GM12892 (cell line): ENCODE results near the gene DLG2.
"Not testable (repeated sequence)": the region's sequence is repeated elsewhere in the genome, so short reads cannot be mapped to it uniquely, and the experiment has no call there.

Experiments
- DNase-seq: peaks from one replicate; pipeline ENCODE4 v3.0.0; 2011; ENCODE audit not compliant: insufficient read length
- FAIRE-seq: peaks from 2 replicates; lab custom pipeline; 2011; peaks lifted over from hg19 to GRCh38; lab: Jason Lieb, UNC
- POLR2A ChIP-seq: IDR thresholded peaks from 2 replicates; pipeline ENCODE4 v1.6.1; 2011; ENCODE audit warnings: low read depth, low read length, control low read depth
- POLR2AphosphoS5 ChIP-seq: IDR thresholded peaks from 2 replicates; pipeline ENCODE4 v1.6.1; 2011; ENCODE audit warnings: low read depth, low read length, control low read depth
- TAF1 ChIP-seq: IDR thresholded peaks from 2 replicates; pipeline ENCODE4 v1.6.1; 2011; ENCODE audit warnings: low read depth, mild to moderate bottlenecking, control low read depth, low read length, borderline replicate concordance

DLG2 gene

DNA sequence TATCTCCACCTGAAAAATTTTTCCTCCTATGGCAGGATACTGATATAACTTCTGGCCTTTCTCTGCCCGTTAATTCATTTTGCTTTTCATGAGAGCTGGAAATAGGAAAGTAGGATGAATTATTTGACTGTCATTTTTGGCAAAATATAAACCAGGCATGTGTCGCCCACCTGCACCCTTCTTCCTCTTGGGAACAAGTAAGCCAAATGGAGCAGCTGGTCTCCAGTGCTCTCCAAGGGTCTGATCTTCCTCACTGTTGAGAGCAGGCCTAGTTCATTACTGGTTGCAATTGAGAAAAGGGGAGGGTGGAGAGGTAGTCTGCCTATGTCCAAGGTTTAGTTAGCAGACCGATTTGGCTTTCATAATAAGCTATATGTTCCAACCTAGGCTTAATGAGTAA is 582.2 kb downstream of the DLG2 start:
- TF ChIP-seq POLR2AphosphoS5 (no peak), TAF1 (no peak), POLR2A (no peak)
- FAIRE-seq, result no peak
- no peak for DNase-seq

- DNase-seq (no peak), FAIRE-seq (no peak)
- TF ChIP-seq POLR2AphosphoS5 (no peak), TAF1 (no peak), POLR2A (no peak)
Observed at GRCh38 chr11:85042361-85042760, 584.8 kb downstream of the DLG2 start.

DNA sequence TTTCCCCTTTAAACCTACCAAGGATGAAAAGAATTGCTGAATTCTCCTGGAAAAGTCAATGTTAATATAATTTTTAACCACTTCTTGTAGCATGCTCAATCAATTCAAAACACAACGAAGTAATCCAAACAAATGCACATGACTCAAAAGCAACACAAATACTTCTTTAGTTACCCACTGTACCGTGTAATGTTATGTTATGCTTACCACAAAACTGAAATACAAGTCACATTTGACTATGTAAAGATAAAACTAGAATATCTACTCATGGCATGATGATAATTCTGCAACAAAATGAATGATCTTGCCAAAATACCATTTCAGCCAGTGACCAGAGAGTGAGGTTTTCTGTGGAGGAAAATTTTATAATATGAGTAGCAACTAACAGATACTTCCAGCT is 587.0 kb downstream of the DLG2 start:
- DNase-seq (no peak), FAIRE-seq (no peak)
- TF ChIP-seq POLR2AphosphoS5, result no peak

DNA sequence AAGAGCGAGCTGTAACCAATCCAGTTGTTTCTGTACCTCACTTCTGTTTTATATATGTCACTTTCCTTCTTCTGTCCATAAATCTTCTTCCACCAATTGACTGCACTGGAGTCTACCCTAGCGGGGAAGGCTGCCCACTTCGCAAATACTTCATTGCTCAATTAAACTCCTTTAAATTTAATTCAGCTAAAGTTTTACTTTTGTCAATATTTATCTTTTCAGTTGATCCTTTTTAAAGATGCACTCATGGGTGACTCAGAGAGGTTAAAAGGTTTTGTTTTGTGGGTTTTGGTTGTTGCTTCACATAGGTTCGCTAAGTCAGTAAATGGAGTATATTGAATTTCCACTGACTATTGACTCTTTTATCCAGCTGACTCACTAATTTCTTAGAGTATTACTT is 597.2 kb downstream of the DLG2 start:
- TF ChIP-seq POLR2AphosphoS5, result no peak
- no peak for TF ChIP-seq POLR2A
- TF ChIP-seq TAF1, result no peak
- FAIRE-seq (no peak), DNase-seq (no peak)

DNA sequence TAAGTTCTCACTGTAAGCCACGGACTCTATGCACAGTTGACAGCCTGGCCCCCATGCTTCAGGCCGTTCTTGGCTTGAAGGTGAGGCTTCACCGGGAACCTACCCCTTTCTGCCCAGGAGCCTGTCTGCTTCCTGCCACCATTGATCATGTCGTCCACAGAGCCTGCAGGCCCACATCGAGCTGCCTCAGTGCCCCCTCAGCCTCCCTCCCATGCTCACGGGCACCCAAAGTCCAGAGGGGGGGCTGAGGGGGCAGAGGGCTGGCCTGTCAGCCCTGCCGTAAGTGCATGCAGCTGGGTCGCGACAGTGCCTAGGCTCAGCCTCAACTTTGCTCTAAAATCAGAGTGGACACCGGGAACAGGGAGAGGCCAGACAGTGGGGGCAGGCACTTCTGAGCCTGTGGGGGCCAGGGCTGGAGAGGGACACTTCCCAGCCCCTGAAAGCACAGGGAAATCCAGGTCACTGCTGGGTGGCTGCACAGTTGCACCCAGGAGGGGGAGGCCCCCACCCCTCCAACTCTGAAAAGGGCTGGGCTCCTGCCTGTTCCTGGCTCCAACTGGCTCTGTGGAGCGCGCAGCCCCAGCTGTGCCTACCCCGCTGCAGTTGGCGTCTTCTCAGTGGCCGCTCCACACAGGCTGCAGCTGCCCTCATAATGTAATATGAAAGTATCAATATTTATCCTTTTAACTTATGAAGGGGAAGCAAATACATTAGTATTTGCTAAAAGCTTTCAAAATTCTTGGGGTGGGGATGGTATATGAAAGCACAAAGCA is 598.6 kb downstream of the DLG2 start:
- FAIRE-seq, result no peak
- no peak for DNase-seq
- TF ChIP-seq POLR2A (no peak), POLR2AphosphoS5 (no peak), TAF1 (no peak)

DNA sequence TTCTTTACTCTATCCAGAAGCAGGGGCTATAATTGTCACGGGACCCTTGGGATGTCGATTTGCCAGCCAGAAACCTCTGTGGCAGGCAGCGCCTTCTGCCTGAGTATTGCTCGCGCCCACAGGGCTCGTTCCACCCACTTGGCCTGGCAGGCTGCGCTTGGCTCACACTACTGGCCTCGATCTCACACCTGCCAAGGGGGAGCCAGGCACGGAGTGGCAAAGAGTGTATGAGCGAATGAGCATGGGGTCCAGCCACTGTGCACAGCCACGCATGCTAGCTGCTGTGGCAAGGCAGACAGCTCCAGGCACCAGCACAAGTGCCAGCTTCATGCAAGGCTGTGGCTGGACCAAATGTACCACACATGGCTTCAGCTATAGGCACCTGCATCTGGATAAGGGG is 599.8 kb downstream of the DLG2 start:
- TF ChIP-seq TAF1 (no peak), POLR2A (no peak), POLR2AphosphoS5 (no peak)
- DNase-seq (no peak), FAIRE-seq (no peak)

DNA sequence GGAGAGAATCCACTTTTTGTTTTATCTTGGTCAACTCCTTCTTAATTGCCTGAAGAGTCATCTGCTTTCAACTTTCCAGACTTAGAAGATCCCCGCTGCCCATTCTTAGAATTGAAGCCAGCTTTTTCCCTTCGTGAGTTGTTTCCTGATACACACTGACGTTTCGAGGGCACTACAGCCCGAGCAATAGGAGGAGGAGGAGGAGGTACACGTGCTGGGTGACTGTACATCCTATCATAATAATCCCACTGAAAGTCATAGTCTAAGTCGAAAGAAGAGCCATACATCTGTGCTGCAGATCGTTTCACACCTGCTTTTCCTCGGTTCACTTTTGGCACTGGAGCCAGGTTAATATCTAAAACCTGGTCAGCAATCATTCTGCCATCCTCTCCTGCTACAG is 606.1 kb downstream of the DLG2 start:
- no peak for DNase-seq

DNA sequence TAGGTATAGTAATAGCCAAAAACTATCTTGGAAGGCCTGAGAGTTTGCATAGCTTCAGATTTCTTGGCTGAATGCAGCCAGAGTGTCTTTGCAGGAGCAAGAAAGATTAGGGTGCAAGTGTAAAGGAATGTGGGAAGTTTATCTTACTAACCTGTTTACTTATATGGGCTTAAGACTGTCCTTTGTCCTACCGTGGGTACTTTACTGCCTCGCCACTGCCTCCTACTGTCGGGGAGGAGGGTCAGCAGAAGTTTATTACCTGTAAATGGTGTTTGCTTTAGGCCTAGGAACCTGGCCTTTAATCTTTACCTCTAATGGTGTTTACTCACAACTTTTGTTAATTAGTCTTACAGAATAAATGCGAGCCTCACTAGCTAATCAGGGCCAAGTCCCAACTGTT is 633.8 kb downstream of the DLG2 start:
- TF ChIP-seq POLR2A (no peak), POLR2AphosphoS5 (no peak), TAF1 (no peak)
- DNase-seq (no peak), FAIRE-seq (no peak)

More for the DNA sequence above, 606.1 kb downstream of the DLG2 start:
- FAIRE-seq, result no peak
- TF ChIP-seq POLR2AphosphoS5 (no peak), TAF1 (no peak), POLR2A (no peak)

GRCh38 chr11:84990141-84990540 is 637.0 kb downstream of the DLG2 start:
- TF ChIP-seq TAF1, result no peak
- TF ChIP-seq POLR2AphosphoS5, result no peak
- TF ChIP-seq POLR2A, result no peak
- FAIRE-seq (no peak), DNase-seq (no peak)

- not testable (repeated sequence) for DNase-seq, FAIRE-seq
Observed at GRCh38 chr11:84987686-84988187, 639.4 kb downstream of the DLG2 start.

DNA sequence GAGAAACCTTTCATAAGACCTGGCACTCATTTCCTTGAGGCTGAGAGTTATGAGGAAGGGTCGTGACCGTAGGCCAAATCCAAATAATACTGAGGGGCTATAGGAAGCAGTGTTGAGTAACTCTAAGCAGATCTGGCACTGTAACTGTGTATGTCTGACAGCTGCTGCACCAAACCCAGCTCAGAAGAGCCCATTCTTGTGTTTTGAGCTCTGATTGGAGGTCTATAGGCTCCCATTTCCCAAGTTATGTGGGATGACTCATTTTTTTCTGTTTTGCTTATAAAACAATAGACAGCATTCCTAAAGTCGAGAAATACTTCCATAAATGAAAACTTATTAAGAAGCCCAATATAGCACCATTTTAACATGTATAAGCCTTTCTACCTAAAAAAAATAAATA is 645.8 kb downstream of the DLG2 start:
- no peak for FAIRE-seq
- TF ChIP-seq POLR2AphosphoS5 (no peak), POLR2A (no peak), TAF1 (no peak)
- no peak for DNase-seq

GRCh38 chr11:84969103-84969502 is 658.0 kb downstream of the DLG2 start:
- FAIRE-seq (no peak), DNase-seq (no peak)
- TF ChIP-seq POLR2A (no peak), POLR2AphosphoS5 (no peak), TAF1 (no peak)

GRCh38 chr11:84965484-84965883 is 661.7 kb downstream of the DLG2 start:
- no peak for DNase-seq
- no peak for FAIRE-seq
- no peak for TF ChIP-seq TAF1
- no peak for TF ChIP-seq POLR2A
- TF ChIP-seq POLR2AphosphoS5, result no peak

DNA sequence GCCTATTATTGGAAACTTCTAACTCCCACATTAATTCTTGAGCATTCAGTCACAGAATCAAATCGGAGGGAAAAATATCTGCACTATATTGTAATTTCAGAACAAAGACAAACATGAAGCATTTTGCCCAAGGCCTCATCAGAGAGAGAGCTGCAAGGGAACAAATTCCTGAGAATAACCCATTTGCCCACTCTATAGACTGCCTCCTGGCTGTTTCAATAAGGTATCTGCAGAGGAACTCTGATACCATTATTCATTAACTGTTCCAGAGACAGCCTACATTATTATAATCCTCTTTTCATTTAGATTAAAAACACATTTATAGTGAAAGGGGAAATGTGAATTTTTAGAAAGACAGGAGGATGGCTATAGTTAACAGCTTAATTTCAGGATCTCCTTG is 663.9 kb downstream of the DLG2 start:
- no peak for DNase-seq
- TF ChIP-seq TAF1 (no peak), POLR2A (no peak)
- FAIRE-seq, result no peak
